Activated CD4-positive, alpha-beta memory T cell treated with anti-CD3 and anti-CD28 coated beads for 36 hours (primary cell): ENCODE data around the gene THOC2. TPM values are rescaled to one million over a fixed set of nuclear protein-coding genes. Genes with fewer than 3 reads are reported as not detected.
"Not testable (repeated sequence)": the region's sequence is repeated elsewhere in the genome, so short reads cannot be mapped to it uniquely, and the experiment has no call there.

ENCODE experiments used
- CTCF ChIA-PET: fragments of 350-600 bp; sonication (Branson Sonifier 250); formaldehyde crosslinking; loops from one replicate; lab custom pipeline; 2021; ENCODE audit warnings: antibody characterized with exemption, inconsistent platforms; lab: Charles Lee
- POLR2A ChIA-PET: fragments of 350-600 bp; sonication (Branson Sonifier 250); formaldehyde crosslinking; loops from one replicate; lab custom pipeline; 2021; ENCODE audit warnings: antibody characterized with exemption; lab: Charles Lee
- DNase-seq: peaks from one replicate; pipeline ENCODE4 v3.0.0-alpha.2; 2020
- H3K27ac Mint-ChIP-seq: one replicate; pipeline ENCODE4 v1.8.0; 2021; ENCODE audit warnings: mixed read lengths
- H3K27me3 Mint-ChIP-seq: one replicate; pipeline ENCODE4 v1.8.0; 2021; ENCODE audit warnings: mixed read lengths
- H3K36me3 Mint-ChIP-seq: one replicate; pipeline ENCODE4 v1.8.0; 2021; ENCODE audit warnings: mixed read lengths
- H3K4me1 Mint-ChIP-seq: one replicate; pipeline ENCODE4 v1.8.0; 2021; ENCODE audit warnings: low read depth, mixed read lengths
- H3K4me3 Mint-ChIP-seq: one replicate; pipeline ENCODE4 v1.8.0; 2021; ENCODE audit warnings: mild to moderate bottlenecking, mixed read lengths
- H3K9me3 Mint-ChIP-seq: one replicate; pipeline ENCODE4 v1.8.0; 2021; ENCODE audit warnings: mixed read lengths
- intact Hi-C: fragments of 100-400 bp; cut with micrococcal nuclease; formaldehyde crosslinking; loops from one replicate; pipeline ENCODE4 v1.15.1; 2023
- total RNA-seq, 2 experiments: library from RNA; stranded (reverse); gene quantifications; one replicate each; pipeline ENCODE4 v1.2.3, GENCODE V29; 2021

Gene THOC2
- total RNA-seq, 2 experiments from 2014 or later: 75.2 to 77.1 TPM

DNA sequence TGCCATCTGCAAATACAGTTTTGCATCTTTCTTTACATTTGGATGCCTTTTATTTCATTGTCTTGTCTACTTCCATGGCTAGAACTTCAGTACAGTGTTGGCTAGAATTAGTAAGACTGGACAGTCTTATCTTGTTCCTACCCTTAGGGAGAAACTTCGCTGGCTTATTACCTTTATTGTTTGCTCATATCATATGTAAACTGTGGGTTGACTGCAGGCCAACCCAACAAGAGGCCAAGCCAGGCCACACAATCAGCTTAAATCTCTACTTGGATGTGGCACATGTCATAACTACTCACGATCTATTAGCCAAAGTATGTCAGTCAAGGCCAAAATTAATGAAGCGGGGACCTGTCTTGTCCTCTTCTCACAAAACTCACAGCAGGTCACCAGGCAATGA, 144.1 kb downstream of the THOC2 start:
- Mint-ChIP-seq H3K36me3 (no peaks in the 10 kb centered on the region), H3K27me3 (no peaks in the 10 kb centered on the region), H3K9me3 (no peaks in the 10 kb centered on the region), H3K4me1 (peaks cover 8% of the 10 kb centered on the region), H3K27ac (no peak overlapping the region), H3K4me3 (no peak overlapping the region)
- intact Hi-C loops: no loop called here
- ChIA-PET POLR2A (no interaction called here), CTCF (no interaction called here)
- no peak for DNase-seq

DNA sequence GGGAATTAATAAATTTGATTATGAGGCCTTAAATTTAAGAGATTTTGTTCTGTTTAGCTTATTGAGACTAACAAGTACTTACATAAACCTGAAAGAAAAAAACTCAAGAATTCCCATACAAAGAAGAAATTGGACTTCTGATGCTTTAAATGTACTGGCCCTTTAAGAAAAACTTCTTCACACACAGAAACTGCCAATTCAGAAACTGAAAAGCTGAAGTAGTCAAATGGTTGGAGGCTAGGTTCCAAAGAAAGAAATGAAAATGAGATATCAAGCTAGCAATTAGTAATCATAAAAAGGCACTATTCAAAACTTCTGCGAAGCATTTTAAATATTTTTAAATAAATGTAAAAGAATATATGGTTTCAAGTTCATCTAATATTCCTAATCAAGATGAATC, 151.3 kb downstream of the THOC2 start:
- Mint-ChIP-seq H3K9me3 (peaks cover 2% of the 10 kb centered on the region), H3K27ac (no peak overlapping the region), H3K4me3 (no peak overlapping the region), H3K4me1 (no peaks in the 10 kb centered on the region), H3K36me3 (no peaks in the 10 kb centered on the region), H3K27me3 (no peaks in the 10 kb centered on the region)
- POLR2A ChIA-PET: no interaction called here
- intact Hi-C loops: no loop called here
- DNase-seq: no peak
- CTCF ChIA-PET: no interaction called here

DNA sequence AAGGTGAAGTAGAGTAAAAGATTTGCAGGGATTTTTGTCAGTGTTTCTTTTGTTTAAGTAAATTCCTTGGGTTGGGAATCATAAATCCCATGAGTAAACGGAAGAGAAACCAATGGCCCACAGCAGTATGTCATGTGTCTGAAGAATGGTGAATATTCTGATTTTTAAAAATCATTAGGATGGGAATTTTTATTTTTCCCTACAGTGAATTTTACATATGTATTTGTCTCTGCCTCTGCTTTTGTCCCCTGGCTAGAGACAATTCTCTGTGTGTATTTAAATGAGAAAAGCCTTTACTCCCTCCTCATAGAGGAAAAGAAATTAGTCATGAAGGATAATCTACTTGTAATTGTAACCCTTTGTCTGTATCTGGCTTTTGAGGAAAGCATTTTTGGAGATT, 152.1 kb downstream of the THOC2 start:
- Mint-ChIP-seq H3K36me3 (no peaks in the 10 kb centered on the region), H3K4me3 (no peak overlapping the region), H3K9me3 (peaks cover 6% of the 10 kb centered on the region), H3K27me3 (no peaks in the 10 kb centered on the region), H3K4me1 (no peaks in the 10 kb centered on the region), H3K27ac (no peak overlapping the region)
- intact Hi-C loops: no loop called here
- POLR2A ChIA-PET: no interaction called here
- no peak for DNase-seq
- CTCF ChIA-PET: no interaction called here

DNA sequence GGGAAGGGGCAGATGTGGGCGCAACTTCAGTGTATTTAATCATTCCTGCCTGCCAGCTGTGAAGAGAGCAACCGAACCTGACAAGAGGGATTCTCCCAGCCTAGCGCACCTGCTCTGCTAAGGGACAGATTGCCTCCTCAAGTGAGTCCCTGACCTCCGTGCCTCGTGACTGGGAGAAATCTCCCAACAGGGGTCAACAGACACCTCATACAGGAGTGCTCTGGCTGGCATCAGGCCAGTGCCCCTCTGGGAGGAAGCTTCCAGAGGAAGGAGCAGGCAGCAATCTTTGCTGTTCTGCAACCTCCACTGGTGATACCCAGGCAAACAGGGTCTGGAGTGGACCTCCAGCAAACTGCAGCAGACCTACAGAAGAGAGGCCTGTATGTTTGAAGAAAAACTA, 158.8 kb downstream of the THOC2 start:
- H3K9me3 Mint-ChIP-seq: peaks cover 16% of the 10 kb centered on the region

DNA sequence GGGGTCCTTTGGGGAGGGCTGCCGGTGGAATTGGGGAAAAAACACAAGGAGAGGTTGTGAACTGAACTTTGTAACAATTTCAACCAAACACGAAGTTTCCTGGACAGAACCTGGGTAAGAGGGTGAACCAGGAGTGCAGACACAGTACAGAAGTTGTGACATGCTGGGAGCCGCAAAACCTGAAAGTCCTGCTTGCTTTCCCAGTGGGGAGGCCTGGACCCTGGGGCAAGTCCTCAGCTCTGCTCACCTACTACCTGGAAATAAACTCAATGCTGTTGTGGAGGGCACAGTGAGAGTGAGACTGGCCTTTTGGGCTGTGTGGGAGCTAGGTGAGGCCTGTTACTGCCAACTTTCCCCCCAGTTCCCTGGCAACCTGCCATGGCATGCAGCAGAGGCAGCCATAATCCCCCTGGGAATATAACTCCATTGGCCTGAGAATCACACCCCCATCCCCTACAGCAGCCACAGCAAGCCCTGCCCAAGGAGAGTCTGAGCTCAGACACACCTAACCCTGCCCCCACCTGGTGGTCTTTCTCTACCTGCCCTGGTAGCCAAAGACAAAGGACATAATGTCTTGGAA, 162.8 kb downstream of the THOC2 start:
- Mint-ChIP-seq H3K4me1 (no peaks in the 10 kb centered on the region), H3K9me3 (peaks cover 6% of the 10 kb centered on the region), H3K4me3 (no peak overlapping the region), H3K27ac (no peak overlapping the region), H3K27me3 (peaks cover 3% of the 10 kb centered on the region), H3K36me3 (peaks cover 4% of the 10 kb centered on the region)
- intact Hi-C loops: no loop called here
- CTCF ChIA-PET: no interaction called here
- DNase-seq: no peak
- POLR2A ChIA-PET: no interaction called here

More for the DNA sequence above, 158.8 kb downstream of the THOC2 start:
- intact Hi-C loops, H3K4me3 Mint-ChIP-seq, CTCF ChIA-PET, DNase-seq, H3K36me3 Mint-ChIP-seq, H3K4me1 Mint-ChIP-seq, POLR2A ChIA-PET, H3K27me3 Mint-ChIP-seq, H3K27ac Mint-ChIP-seq: not testable (repeated sequence)

DNA sequence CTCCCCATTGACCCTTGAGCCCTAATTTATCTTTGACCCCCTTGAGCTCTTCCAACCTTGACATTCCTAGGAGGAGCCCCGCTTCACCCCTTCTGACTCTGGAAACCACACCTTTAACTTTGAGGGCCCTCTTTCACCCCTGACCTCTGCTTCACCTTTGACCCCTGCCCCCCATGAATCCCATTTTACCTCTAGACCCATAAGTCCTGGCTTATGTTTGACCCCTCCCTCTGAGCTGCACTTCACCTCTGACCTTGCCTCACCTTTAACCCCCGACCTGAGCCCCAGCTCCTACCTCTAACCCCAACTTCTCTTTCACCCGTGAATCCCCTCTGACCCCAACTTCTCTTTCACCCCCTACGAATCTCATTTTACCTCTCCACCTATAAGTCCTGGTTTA, 169.7 kb downstream of the THOC2 start:
- Mint-ChIP-seq H3K4me1 (no peaks in the 10 kb centered on the region), H3K9me3 (no peaks in the 10 kb centered on the region), H3K4me3 (no peak overlapping the region), H3K27me3 (no peaks in the 10 kb centered on the region), H3K27ac (no peak overlapping the region), H3K36me3 (no peaks in the 10 kb centered on the region)
- DNase-seq: no peak
- intact Hi-C loops: no loop called here
- ChIA-PET CTCF (no interaction called here), POLR2A (no interaction called here)

DNA sequence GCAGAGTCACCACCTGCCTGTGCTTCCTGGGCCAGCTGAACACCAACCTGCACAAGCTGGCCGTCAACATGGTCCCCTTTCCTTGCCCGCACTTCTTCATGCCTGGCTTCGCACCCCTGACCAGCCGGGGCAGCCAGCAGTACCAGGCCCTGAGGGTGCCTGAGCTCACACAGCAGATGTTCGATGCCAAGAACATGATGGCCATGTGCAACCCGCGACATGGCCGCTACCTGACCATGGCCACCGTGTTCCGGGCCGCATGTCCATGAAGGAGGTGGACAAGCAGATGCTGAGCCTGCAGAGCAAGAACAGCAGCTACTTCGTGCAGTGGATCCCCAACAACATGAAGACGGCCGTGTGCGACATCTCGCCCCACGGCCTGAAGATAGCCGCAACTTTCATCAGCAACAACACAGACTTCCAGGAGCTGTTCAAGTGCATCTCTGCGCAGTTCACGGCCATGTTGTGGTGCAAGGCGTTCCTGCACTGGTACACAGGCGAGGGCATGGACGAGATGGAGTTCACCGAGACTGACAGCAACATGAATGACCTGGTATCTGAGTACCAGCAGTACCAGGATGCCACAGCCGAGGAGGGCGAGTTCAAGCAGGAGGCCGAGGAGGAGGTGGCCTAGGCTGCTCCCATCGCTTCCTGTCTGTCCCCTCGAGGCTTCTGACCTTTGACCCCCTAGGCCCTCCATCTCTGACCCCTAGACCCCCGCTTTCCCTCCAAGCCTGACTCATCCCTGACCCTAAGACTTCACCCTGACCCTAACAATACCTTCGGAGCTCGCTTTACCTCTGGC, 170.3 kb downstream of the THOC2 start:
- Mint-ChIP-seq H3K4me3 (no peak overlapping the region), H3K36me3 (no peaks in the 10 kb centered on the region), H3K27ac (no peak overlapping the region), H3K27me3 (no peaks in the 10 kb centered on the region), H3K4me1 (no peaks in the 10 kb centered on the region), H3K9me3 (no peaks in the 10 kb centered on the region)
- ChIA-PET CTCF (no interaction called here), POLR2A (no interaction called here)
- intact Hi-C loops: no loop called here
- no peak for DNase-seq

DNA sequence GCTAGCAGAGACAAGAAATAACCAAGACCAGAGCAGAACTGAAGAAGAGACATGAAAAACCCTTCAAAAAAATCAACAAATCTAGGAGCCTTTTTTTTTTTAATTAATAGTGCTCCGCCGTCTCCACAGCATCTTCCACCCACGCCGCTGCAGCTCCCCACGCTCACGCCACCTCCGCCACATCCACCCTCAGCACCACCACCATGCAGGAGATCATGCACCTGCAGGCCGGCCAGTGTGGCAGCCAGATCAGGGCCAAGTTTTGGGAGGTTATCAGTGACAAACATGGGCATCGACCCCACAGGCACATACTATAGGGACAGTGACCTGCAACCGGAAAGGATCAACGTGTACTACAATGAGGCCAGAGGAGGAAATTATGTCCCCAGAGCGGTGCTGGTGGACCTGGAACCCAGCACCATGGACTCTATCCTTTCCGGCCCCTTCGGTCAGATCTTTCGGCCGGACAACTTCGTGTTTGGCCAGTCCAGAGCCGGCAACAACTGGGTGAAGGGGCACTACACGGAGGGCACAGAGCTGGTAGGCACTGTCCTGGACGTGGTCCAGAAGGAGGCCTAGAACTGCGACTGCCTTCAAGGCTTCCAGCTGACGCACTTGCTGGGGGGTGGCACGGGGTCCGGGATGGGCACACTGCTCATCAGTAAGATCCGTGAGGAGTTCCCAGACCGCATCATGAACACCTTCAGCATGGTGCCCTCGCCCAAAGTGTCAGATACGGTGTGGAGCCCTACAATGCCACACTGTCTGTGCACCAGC, 171.2 kb downstream of the THOC2 start:
- no peak overlapping the region for H3K4me3 Mint-ChIP-seq
- no peak overlapping the region for H3K27ac Mint-ChIP-seq
- H3K27me3 Mint-ChIP-seq: no peaks in the 10 kb centered on the region
- no peaks in the 10 kb centered on the region for H3K9me3 Mint-ChIP-seq
- no peaks in the 10 kb centered on the region for H3K36me3 Mint-ChIP-seq
- DNase-seq: no peak
- ChIA-PET CTCF (no interaction called here), POLR2A (no interaction called here)
- H3K4me1 Mint-ChIP-seq: no peaks in the 10 kb centered on the region
- intact Hi-C loops: no loop called here

DNA sequence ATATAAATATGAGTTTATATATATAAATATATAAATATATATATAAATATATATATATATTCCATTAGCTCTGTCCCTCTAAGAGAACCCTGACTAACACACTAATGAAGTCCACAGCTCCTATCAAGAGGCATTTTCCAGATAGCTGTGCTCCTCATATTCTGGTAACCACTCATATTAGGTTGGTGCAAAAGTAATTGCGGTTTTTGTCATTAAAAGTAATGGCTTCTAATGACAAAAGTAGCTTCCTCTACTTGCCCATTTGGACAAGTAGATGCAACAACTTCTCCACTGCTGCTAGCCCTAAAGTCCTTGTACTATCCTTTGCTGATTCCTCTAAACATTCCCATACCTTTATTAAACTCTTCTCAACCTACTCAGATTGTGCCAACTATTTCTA, 182.0 kb downstream of the THOC2 start:
- H3K9me3 Mint-ChIP-seq: no peaks in the 10 kb centered on the region
- H3K27ac Mint-ChIP-seq: no peak overlapping the region
- CTCF ChIA-PET: no interaction called here
- no peaks in the 10 kb centered on the region for H3K27me3 Mint-ChIP-seq
- POLR2A ChIA-PET: no interaction called here
- DNase-seq: no peak
- H3K4me3 Mint-ChIP-seq: no peak overlapping the region
- H3K36me3 Mint-ChIP-seq: no peaks in the 10 kb centered on the region
- no peaks in the 10 kb centered on the region for H3K4me1 Mint-ChIP-seq
- intact Hi-C loops: no loop called here

Other genes with a start within 250 kb of the THOC2 start
- 10 to 100 TPM; 33.9 to 36.1 TPM for gene XIAP, start 127.0 kb upstream of the THOC2 start, total RNA-seq
- gene STAG2, start 228.7 kb upstream of the THOC2 start, total RNA-seq: 10 to 100 TPM; 86.3 to 90.1 TPM